Measurements from ENCODE around the gene CKB. TPM values are rescaled to one million over a fixed set of nuclear protein-coding genes. Genes with fewer than 3 reads are reported as not detected.
A peak's percentile ranks its signal among the peaks of the same experiment; 100 is the strongest.

CKB gene
- total RNA-seq, 4 donors from 2014 or later = 190 to 373 (median 266) TPM

GRCh38 chr14:103501041-103501870 lies 21.4 kb downstream of the CKB start:
- intact Hi-C loops (cut with DNase I) = loop anchor here (2.0 kb wide), 1 partner anchor 46 kb away; no protein-coding TSS in a partner anchor

DNA sequence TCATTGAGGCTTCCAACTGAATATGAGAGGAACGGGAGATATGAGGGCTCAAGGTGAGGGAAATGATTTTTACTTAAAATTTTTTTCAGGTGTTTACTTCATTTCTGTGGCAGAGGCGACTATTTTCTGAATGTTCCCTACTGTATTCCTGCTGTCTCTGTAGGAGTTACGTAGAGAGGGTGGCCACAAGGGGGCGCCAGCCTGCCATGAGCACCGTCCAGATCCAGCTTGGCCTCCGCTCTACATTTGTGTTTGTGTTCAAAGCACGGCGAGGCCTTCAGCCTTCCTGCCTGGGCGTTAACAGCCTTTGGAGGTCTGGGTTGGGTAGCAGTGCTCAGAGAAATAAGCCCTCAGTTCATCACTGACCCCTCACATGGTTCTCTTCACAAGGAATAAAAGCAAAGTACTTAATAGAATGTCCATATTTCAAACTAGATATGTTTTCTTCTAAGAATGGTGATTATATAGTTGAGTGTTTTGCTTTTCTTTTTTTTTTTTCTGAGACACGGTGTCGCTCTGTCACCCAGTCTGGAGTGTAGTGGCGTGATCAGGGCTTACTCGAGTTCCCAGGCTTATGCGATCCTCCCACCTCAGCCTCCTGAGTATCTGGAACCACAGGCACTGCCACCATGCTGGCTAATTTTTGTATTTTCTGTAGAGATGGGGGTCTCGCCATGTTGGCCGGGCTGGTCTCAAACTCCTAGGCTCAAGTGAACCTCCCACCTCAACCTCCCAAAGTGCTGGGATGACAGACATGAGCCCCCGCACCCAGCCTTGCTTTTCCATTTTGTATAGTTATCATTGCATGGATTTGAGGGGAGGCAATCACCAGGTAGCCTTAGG lies 22.3 kb downstream of the CKB start:
- DNase-seq = peak; percentile 94
- H3K27me3 ChIP-seq = no peaks in the 10 kb centered on the region
- no peaks in the 10 kb centered on the region for H3K9me3 ChIP-seq
- intact Hi-C loops (cut with DNase I) = loop anchor here (2.0 kb wide), 1 partner anchor 46 kb away; no protein-coding TSS in a partner anchor
- peaks cover 8 to 9% of the 10 kb centered on the region in 2 donors for H3K4me1 ChIP-seq
- peak overlapping the region; percentile 6 to 46 (median 21) for H3K27ac ChIP-seq
- 35 to 39% methylated on average over 17 of the region's 17 CpGs for WGBS, 2 donors
- no peak overlapping the region for H3K4me3 ChIP-seq (replicated peaks in 1 of 3)
- H3K36me3 ChIP-seq = peaks cover 32 to 46% of the 10 kb centered on the region in 2 donors
- no peak for TF ChIP-seq POLR2A (IDR thresholded peaks at IDR 0.05)
- TF ChIP-seq CTCF (IDR thresholded peaks at IDR 0.05) = peak; percentile 82 to 94 (median 91)

More at GRCh38 chr14:103501041-103501870, 21.4 kb downstream of the CKB start:
- H3K9me3 ChIP-seq = no peaks in the 10 kb centered on the region
- DNase-seq = no peak
- H3K27ac ChIP-seq = no peak overlapping the region
- 81 to 85% methylated on average over 11 of the region's 11 CpGs for WGBS, 2 donors
- no peak for TF ChIP-seq CTCF (IDR thresholded peaks at IDR 0.05)
- no peak for TF ChIP-seq POLR2A (IDR thresholded peaks at IDR 0.05)
- no peak overlapping the region for H3K4me3 ChIP-seq (replicated peaks in 1 of 3)
- peaks cover 28 to 40% of the 10 kb centered on the region in 2 donors for H3K36me3 ChIP-seq
- peaks cover 8 to 9% of the 10 kb centered on the region in 2 donors for H3K4me1 ChIP-seq
- no peaks in the 10 kb centered on the region for H3K27me3 ChIP-seq

DNA sequence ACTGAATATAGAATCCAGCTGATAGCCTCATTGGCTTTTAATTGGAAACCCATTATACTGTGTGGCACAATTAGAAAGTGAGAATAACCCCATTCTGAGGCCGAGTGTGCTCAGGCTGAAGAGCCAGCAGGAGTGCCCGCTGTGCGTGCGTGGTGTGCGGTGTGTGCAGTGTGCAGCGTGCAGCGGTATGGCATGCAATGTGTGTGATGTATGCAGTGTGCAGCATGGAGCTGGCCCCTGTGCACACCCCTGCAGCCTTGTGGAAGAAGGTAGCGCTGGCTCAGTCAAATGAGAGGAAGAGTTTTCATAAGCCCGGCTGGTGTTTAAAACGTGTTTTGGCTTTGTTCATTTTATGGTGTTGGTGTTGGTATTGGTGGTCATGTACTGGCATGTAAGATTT lies 22.9 kb downstream of the CKB start:
- intact Hi-C loops (cut with DNase I) = loop anchor here (2.0 kb wide), 1 partner anchor 47 kb away; no protein-coding TSS in a partner anchor
- H3K36me3 ChIP-seq = peaks cover 32 to 47% of the 10 kb centered on the region in 2 donors
- no peak for DNase-seq
- no peak overlapping the region for H3K4me3 ChIP-seq (replicated peaks in 1 of 3)
- peak overlapping the region in 1 of 3 donors; percentile 21 for H3K27ac ChIP-seq
- H3K4me1 ChIP-seq = peaks cover 8 to 9% of the 10 kb centered on the region in 2 donors
- 56 to 65% methylated on average over 10 of the region's 10 CpGs for WGBS, 2 donors
- TF ChIP-seq CTCF (IDR thresholded peaks at IDR 0.05) (no peak), POLR2A (IDR thresholded peaks at IDR 0.05) (no peak)
- H3K27me3 ChIP-seq = no peaks in the 10 kb centered on the region
- no peaks in the 10 kb centered on the region for H3K9me3 ChIP-seq

GRCh38 chr14:103496776-103497175 lies 25.9 kb downstream of the CKB start:
- DNase-seq = no peak
- H3K27me3 ChIP-seq = no peaks in the 10 kb centered on the region
- H3K4me1 ChIP-seq = peaks cover 8 to 9% of the 10 kb centered on the region in 2 donors
- WGBS, 2 donors = 0% methylated on average over 1 of the region's 1 CpG
- no peaks in the 10 kb centered on the region for H3K9me3 ChIP-seq
- TF ChIP-seq CTCF (IDR thresholded peaks at IDR 0.05) (no peak), POLR2A (IDR thresholded peaks at IDR 0.05) (no peak)
- H3K27ac ChIP-seq = no peak overlapping the region
- peaks cover 14 to 29% of the 10 kb centered on the region in 2 donors for H3K36me3 ChIP-seq
- H3K4me3 ChIP-seq (replicated peaks in 1 of 3) = no peak overlapping the region
- intact Hi-C loops (cut with DNase I) = no loop called here
